A204.1 (cell line): Measurements from ENCODE around the gene SYCN.

Source experiments
- FAIRE-seq: peaks from 2 replicates; lab custom pipeline; 2012; peaks lifted over from hg19 to GRCh38; lab: Jason Lieb, UNC

Gene SYCN

DNA sequence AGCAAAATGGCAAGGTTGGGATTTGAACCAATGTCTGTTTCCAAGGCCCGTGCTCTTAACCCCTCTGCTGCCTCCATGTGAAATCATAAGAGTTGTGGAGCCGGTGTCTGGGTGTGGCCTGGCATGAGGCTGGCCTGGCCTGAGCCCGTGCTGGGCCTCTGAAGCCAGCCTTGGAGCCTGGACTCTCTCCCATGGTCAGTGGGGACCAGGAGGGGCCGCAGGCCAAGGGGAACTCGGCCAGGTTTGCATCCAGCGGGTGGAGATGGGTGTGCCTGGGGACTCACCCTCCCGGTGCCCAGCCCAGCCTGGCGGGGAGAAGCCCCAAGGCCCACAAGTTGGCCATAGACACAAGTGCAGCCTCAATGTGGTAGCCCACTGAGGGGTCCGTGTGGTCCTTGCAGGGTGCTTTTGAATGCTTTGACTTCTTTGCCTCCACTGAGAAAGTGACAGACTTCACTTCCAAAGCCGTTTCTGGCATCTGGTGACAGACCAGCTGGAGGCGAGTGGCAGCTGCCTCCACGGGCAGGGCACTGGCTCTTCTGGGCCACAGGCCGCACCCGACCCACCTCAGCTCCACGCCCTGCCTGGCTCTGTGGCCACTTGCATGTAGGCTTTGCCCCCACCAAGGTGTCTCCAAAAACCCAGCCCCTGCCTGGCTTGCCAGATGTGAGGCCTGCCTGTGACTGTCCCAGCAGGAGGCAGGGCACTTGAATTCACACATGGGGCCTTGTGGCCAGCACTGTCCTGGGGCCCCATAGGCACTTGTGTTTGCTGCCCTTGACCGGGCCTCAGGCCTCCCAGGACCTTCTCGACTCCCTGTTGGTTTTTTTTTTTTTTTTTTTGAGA is 33.5 kb downstream of the SYCN start:
- FAIRE-seq, result no peak

DNA sequence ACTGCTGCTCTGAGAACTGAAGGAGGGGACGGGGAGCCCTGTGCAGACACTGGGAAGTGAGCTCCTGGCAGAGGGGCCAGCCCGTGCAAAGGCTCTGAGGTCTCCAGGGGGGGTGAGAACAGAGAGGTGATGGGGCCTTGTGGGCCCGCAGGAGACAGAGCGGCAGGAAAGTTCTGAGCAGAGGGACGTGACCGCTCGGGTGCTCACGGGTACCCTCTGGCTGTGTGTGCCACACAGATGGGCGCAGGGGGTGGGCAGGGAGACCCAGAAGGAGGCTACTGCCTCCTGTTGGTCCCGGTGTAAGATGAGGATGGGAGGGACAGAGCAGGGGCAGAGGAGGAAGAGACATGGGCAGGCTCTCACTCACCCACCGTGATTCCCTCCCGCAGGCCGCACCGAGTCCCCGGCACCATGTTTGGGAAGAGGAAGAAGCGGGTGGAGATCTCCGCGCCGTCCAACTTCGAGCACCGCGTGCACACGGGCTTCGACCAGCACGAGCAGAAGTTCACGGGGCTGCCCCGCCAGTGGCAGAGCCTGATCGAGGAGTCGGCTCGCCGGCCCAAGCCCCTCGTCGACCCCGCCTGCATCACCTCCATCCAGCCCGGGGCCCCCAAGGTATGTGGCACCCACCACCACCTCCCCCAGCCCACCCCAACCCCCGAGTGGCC is 34.8 kb downstream of the SYCN start:
- no peak for FAIRE-seq

DNA sequence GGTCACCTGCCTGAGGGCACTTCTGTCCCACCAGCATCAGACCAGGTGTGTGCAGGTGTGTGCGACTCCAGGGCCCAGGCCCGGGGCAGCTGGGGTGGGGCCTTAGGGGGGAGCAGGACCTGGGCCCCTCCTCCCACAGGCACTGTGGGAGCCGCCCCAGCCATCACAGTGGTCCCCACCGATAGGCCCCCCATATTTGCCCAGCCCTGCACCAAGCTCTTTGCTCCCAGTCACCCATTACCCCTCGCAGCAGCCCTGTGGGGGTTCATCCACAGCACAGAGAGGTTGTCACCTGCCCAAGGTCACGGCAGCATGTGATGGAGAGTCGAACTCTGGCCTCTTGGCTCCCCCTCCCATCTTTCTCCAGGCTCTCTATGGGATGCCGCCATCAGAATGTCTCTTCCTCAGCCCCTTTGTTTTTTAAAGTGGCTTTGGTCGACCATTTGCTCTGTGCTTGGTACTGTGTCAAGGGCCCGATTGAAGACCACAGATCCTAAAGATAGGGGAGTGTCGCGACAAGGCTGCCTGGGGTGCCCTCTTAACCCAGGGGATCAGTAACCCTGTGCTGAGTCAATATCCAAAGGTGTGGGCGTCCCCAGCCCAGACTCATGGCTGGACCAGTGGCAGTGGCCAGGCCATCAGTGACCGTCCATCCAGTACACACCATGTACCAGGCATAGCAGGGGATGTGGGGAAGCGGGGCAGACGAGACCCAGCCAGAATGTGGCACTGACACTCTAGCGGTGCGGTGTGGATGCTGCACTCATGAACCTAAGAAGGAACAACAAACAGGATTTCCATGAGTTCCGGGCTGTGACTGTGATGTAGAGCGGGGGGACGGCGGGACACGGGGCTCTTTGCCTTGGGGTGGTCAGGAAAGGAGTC is 35.6 kb downstream of the SYCN start:
- FAIRE-seq, result no peak

DNA sequence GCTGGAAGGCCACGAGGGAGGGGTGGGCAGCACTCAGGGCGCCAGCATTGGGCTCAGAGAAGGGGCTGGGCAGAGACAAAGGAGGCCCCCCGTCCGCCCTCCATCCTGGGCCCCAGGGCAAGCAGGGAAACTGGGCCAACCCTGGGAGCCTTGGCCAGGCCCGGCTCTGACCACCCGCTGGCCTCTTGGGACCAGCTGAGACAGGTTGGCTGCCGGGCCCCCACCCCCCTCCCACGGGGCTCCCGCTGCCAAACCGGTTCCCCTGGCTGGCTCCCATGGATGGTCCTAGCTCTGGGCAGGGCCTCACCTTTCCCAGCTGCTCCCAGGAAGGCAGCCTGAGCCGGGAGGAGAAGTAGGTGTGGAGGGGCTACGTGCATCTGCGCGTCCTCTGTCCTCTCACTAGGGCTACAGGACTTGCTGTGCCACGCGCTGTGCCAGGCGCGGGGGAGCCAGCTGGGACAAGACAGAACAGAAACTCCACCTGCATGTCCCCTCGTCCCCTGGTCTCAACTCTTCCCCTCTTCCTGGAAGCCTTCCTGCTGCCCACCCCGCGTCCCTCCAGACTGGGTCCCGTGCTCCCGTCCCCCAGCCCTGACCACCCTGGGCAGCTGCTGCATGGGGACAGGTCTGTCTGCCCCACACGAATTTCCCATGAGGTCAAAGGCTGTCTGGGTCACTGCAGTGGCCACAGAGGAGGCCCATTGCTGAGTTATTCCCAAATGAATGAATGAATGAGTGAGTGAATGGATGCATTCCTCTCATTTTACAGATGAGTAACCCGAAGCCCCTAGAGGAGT is 36.4 kb downstream of the SYCN start:
- no peak for FAIRE-seq

DNA sequence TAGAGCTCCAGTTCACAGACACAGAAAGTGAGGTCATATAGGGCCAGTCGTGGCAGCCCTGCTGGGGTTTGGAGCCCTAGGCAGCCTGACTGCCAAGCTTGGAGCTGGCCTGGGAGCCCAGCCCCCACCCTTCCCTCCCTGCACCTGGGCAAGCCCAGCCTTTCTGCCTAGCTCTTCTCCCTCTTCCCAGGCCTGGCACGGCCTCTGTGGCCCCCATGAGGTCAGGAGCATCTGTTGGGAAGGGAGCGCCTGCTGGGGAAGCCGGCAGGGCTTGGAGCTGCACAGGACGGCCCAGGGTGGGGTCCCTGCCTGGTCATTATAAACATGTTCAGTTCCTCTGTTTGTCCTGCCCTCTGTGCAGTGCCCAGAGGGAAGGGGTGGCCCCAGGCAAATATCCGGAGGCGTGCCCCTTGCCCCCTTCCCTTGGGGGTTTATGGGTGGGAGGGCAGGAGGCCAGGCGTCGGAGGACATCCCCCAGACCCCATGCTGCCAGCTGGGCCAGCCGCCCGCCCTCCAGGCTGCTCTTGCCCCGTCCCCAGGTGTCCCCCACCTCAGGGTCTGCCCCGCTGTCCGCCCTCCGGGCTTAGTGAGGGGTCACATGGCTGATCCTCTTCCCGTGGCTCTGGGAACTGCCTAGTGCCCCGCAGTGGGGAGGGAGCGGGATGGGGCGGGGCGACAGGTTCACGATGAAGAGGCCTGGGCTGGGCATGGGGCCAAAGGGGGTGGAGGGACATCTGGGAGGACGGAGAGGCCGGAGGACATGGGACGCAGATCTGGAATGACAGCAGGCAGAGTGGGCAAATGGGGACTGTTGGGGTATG is 37.3 kb downstream of the SYCN start:
- no peak for FAIRE-seq

DNA sequence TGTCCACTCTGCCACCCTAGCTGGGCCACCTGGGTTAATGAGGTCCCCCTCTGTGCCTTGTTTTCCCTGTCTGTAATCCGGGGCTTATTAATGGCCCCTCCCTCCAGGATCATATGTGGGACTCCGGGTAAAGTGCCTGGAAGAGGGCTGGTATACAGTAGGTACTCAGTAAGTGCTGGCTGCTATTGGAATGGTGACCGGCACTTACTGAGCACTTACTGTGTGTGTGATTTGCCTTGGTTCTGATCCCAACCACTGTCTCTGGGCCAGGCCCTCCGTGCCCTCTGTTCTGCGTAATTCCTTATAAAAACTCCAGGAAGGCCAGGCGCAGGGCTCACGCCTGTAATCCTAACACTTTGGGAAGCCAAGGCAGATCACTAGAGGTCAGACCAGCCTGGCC is 38.2 kb downstream of the SYCN start:
- no peak for FAIRE-seq

DNA sequence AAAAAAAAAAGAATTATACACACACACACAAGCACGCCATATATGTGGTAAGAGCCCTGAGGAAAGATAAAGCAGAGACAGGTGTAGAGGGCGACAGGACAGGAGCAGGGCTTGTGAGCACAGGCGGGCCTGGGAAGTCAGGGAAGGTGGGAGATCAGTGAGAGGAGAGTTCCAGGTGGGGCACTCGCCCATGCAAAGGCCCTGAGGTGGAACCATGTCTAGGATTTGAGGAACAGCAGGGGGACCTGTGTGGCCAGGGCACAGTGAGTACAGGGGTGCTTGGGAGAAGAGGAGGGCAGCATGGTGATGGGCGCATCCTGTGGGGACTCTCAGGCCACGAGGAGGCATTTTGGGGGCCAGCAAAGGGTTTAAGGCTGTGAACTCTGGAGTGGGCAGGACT is 39.8 kb downstream of the SYCN start:
- FAIRE-seq, result no peak

DNA sequence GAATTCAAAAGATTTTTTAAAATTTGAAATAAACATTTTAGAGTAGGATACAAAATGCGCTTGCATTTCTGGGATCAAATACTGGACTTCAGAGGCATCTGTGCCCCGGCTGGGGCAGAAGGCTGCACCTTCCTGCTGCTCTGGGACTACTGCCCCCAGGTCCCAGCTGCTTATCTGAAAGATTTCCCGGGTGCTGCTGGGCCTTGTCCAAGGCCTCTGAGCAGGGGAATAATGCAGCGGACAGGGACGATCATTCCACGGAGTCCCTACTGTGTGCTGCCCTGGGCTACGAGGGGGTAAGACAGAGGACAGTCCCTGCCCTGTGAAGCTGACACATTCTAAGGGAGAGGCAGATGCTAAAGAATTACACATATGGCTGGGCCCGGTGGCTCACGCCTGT is 40.4 kb downstream of the SYCN start:
- no peak for FAIRE-seq

DNA sequence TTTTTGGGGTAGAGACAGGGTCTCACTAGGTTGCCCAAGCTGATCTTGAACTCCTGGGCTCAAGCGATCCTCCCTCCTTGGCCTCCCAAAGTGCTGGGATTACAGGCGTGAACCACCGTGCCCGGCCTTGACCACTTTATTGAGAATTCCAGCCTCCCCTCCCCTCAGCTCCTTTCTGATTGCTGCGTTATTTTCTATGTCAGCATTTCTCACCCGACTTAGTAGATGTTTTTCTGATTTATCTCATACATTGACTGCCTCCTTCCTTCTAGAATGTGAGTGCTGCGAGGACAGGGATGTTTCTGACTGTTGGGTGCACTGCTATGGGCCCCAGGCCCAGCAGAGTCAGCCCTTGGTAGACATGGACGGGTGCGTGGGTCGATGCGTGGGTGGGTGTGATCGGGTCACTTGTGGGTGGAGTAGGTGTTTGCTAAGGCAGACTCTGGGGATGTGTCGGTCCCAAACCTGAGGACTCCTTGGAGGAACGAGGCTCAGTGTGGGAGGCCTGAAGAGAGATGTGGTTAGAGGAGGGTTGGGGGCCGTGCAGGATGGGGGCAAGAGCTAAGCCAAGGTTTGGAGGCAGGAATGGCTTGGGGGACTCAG is 41.5 kb downstream of the SYCN start:
- no peak for FAIRE-seq

DNA sequence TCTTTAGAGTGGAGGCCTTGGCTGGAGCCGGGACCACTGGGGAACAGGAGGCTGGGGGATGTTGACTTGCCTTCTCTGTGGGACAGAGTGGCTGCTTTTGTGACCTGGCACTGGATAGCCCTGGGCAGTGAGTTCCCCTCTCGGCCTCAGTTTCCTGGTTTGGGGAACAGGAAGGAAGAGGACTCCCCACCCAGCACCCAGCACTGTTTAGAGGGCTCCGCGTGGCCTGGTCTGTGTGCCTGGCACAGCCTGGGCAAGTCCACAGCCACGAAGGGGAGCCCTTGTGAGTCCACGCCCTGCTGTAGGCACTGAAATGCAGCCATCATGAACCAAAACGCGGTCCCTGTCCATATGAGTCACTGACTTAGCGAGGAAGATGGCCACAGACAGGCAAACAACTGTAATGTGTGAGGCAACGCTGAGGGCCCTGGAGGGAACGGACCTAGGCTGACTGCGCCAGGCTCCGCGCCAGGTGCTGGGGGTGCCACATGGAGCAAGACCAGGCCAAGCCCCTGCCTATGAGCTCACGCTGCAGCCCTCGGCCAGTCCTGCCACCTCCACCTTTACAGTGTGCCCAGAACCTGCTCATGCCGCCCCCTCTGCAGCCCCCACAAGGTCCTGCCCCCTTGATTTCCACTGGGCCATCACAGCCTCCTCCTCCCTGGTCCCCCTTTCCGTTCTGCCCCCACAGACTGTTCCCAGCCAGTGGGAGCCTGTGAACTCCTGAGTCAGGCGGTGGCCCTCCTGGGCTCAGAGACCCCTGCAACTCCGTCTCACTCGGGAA is 43.0 kb downstream of the SYCN start:
- no peak for FAIRE-seq

DNA sequence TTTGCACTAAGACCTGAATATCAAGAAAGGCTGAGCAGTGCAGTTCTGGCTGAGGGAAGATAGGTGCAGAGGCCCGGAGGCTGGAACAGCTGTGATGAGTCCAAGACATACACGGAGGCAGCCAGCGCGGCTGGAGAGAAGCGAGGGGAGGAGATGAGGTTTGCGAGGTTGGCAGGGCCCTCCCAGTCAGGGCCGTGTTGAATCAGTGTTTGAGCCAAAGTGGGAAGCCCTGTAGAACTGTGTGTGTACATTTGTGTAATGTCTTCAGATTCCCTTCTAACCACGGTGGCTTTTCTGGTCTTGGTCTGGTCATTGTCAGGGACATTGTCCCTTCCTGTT is 43.6 kb downstream of the SYCN start:
- no peak for FAIRE-seq

DNA sequence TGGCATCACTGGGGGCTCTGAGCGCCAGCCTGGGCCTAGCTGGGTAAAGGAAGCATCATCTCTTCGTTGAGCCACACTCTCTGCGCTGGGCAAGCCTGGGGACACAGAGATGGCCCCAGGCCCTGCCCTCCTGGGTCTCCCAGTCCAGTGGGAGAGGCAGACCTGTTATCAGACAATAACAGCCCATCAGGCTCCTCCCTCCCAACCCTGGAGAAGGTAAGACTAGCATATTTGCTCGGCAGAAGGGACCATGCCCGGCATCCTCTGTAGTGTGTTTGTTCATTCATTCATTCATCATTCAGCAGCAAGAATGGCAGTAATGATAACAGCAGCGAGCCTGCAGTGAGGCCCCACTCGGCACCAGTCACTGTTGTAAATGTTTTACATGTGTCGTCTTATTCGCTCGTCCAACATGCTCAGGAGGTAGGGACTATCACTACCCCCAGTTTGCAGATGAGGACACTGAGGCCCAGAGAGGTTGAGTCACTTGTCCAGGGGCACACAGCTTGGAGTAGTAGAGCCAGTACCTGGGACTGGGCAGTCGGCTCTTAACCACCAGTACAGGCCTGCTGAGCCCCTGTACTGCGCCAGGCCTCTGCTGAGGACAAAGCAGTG is 45.3 kb downstream of the SYCN start:
- FAIRE-seq, result no peak

DNA sequence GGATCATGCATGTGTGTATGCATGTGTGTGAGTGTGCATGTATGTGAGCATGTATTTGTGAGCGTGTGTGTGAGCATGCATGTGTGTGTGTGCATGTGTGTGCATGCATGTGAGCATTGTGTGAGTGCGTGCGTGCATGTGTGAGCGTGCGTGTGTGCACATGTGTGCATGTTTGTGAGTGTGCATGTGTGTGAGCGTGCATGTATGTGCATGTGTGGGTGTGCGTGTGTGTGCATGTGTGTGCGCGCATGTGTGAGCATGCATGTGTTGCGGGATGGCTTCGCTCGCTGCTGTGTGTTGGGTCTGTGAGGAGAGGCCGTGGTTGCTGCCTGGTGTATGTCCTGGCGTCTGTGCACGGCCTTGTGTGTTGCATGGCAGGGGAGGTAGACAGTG is 46.1 kb downstream of the SYCN start:
- FAIRE-seq, result no peak

DNA sequence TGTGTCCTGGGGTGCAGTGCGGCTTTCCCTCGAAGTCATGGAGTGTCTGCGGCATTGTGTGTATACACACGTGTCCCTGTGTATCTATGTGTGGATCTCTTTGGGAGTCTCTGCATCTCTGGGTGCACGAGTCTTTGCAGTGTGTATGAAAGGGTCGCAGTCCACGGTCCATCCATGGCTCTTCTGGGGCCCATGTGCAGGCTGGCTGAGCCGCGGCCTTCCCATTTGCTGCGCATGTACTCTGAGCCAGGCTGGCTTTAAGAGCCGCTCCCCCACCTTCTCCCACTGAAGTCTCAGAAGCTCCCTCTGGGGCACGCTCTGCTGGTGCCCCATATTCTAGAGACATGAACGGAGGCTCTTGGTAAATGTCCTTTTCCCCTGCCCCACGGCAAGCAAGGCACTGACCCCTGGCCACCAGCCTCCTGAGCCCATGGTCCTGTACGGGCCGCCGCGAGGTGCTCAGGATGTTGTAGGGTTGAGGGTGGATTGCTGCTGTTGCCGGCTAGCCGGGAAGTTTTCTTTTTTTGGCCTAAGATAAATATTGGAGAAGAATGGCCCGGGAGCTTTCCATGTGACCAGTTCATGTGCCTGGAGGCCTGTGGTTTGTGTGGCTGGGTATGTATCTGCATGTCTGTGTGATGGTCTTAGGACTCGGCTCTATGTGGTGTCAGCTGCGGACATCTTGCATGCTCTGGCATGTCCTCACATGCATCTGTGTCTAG is 46.6 kb downstream of the SYCN start:
- FAIRE-seq, result no peak

DNA sequence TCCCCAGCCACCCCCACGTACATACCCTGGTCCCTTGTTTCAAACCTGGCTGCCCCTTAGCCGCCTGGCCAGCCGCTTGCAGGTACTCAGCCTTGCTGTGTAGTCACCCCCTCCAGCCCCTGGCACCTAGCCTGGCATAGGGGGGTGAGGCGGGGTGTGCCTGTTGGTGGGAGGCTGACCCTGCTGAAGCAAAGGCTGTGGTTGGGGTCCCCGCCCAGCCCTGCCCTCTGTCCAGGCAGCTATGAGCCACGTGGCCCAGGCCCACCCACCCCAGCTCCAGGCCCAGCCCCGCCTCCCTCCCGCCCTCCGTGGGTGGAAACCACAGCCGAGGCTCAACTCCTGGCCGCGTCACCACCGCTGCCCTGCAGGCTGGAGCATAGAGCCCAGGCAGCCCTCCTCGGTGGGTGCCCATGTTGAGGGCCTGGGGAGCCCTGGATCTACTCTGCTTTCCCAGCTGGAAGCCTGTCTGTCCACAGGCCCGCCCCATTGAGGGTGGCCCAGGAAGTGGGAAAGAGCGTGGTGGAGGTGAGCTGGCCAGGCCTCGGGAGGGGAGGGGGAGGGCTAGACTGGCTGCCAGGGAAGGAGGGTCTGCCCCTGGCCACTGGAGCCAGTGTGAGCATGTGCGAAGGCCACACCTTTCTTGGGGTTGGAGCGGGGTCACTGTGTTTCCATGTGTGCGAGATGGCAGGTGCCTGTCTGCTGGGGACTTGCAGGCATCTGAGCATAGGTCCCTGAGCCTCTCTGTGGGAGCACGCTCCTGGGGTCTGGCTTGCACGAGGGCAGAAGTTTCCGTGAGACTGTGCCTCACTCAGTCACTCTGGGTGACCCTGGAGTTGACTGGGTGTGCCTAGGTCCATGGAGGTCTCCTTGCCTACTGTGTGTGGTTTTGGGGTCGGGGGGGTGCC is 47.5 kb downstream of the SYCN start:
- no peak for FAIRE-seq

DNA sequence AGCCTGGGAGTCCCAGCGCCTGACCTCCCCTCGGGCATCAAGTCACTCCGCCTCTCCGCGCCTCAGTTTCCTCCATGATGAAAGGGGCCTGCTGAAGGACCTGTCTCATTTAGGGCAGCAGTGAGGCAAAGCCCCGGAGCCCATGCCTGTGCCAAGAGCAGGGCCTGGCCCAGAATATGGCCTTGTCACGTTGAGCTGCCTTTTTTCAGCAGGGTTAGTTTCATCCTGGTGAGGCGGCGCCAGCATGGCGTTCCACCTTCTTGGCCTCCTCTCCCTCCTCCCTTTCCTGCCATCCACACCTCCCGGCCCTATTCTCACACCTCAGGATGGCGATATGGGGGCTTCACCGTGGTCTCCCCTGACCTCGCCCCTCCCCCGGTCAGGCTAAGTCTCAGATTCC is 48.3 kb downstream of the SYCN start:
- FAIRE-seq, result no peak

DNA sequence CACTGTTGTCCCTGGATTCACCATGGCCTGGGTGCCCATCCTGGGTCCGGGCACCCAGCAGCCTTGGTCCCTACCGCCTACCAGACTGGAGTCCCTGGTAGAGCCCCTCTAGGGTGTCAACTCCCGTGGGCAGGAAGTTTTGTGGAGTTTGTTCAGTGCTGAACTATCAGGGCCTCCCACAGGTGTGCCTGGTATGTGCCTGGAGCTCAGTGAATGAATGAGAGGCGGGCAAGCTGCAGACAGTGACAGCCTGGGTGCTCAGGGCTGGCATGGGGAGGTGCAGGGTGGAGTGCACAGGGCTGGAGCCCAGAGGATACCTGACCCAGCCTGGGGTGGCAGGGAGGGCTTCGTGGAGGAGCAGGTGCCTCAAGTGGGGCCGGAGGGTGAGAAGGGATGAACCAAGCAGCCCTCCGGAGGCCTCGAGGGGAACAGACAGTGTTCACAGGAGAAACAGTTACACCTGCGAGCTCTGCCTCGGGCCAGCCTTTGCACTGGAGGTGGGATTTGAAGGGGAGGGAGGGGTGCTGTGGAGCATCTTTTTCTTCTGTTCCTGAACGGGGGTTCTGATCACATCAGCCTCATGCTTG is 48.9 kb downstream of the SYCN start:
- FAIRE-seq, result no peak
